Stimulated activated CD4-positive, alpha-beta T cell treated with anti-CD3 and anti-CD28 coated beads, TNF-alpha, amount 100 ng/mL, for 24 hours (primary cell): ENCODE measurements around the gene WTAP.
"Not testable (repeated sequence)": the region's sequence is repeated elsewhere in the genome, so short reads cannot be mapped to it uniquely, and the experiment has no call there.

Source experiments
- DNase-seq, 3 experiments: peaks; one replicate each; pipeline ENCODE4 v3.0.0-alpha.2; 2020; ENCODE audit warnings: low read depth in 3 of 3

The WTAP gene

DNA sequence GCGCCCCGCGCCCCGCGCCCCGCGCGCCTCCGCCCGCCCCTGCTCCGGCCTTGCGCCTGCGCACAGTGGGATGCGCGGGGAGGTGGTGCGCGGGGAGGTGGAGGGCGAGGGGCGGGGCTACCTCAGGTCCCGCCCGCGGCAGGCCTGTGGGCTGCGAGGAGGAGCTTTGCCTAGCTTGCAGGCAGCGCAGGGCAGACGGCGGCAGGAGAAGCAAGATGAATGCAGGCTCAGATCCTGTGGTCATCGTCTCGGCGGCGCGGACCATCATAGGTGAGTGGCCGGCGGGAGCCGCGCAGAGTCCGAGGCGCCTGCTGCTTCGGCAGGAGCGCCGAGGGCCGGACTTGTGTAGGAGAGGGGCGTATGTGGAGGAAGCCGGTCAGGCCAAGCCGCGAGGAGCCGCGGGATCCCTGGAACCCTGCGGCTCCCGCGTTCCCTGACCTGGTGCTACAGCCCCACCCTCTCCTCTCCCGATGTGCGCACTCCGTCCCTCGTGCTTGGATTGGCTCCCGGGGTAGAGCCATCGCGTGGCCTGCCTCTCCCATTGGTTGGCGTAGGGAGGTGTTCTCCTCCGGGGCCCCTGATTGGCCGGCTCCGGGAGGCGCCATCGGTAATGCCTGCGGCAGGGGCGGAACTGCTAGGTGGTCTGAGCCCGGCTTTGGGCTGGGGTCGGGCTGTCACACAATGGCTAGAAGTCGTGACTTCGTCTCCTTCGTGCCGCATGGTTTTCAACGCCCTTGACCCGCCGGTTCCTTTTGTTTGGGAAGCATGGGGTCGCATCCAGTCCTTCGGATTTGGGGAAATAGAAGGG is 34.8 kb downstream of the WTAP start, which contains the start of gene ACAT2:
Gene ACAT2, plus strand, starts transcription at position 173 of the 808 bp plus-strand sequence. Its CDS starts 43 bp downstream, at position 216.
- DNase-seq, result peak; percentile 86 to 92 (median 87)

DNA sequence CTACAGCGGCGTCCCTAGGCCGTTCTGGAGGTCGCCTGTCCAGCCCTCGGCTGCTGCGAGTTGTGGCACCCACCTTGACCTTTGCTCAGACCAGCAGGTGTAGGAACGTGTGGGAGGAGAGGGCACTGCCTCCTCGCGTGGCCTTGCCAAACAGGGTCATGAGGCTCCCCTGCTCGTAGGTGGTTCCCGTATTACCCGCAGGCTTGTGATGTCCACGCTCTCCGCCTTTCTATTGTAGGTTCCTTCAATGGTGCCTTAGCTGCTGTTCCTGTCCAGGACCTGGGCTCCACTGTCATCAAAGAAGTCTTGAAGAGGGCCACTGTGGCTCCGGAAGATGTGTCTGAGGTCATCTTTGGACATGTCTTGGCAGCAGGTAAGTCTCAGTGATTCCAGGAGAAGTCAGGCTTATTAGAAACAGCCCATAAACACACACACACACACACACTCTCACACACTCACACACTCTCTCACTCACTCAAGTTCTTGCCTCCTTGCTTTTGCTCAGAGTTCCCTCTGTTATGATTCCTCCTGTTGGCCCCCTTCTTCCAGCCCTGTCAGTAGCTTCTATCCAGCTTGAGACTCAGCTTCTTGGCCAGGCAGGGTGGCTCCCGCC is 35.5 kb downstream of the WTAP start:
- DNase-seq, result no peak

DNA sequence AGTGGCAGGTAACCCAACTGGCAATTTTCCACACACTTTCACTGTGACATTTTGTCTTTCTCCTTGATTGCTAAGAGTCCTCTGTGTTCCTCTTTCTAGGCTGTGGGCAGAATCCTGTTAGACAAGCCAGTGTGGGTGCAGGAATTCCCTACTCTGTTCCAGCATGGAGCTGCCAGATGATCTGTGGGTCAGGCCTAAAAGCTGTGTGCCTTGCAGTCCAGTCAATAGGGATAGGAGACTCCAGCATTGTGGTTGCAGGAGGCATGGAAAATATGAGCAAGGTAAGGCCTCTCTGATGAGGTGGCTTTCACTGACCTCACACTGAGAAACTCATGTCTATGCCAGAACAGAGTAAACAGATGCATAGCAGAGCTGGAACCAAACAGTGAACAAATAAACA is 39.6 kb downstream of the WTAP start:
- no peak for DNase-seq

DNA sequence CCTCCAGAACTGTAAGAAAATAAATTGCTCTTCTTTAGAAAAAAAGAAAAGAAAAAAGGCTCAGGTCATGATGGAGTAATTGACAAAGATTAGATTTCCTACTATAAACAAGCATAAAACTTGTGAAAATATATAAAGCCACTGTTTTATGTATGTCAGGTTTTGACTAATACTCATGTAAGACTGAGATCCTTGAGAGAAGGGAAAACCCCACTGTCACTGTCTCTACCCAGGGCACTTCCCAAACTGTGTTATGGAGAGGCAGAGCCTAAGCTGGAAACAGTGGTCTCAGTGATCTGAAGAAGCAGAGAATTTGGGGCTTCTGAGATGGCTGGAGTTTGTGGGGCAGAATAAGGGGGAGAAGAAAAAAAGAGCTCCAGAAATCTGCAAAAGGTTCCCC is 42.2 kb downstream of the WTAP start:
- DNase-seq, result no peak

DNA sequence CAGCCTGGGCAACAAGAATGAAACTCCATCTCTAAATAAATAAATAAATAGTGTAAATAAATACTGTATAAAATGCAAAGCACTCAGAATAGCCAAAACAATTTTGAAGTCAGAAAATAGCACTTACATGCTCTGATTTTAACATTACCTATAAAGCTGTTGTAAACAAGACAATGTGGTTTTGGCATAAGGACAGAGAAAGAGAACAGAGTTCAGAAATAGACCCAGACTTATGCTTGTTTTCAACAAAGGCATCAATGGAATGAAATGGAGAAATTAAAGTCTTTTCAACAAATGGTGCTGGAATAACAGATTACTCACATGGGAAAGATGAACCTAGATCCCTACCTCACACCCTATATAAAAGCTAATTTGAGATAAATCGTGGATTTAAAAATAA is 44.9 kb downstream of the WTAP start:
- DNase-seq, result no peak

DNA sequence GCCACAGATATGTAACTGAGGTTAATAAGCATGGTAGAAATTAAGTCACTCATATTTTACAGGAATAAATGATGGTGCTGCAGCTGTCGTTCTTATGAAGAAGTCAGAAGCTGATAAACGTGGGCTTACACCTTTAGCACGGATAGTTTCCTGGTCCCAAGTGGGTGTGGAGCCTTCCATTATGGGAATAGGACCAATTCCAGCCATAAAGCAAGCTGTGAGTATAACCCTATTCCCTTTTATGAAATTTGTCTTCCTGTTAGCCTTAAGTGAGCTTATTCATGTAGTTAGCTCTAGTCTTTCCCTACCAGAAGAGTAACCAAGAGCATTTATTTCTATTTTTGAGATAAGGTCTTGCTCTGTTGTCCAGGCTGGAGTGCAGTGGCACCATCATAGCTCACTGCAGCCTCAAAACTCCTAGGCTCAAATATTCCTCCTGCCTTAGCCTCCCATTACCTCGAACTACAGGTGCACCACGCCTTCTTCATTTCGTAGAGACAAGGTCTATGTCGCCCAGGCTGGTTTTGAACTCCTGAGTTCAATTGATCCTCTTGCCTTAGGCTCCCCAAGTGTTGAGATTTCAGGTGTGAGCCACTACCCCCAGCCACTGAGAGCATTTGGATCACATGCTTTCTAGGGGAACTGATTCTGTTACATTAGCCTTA is 50.1 kb downstream of the WTAP start:
- no peak for DNase-seq

DNA sequence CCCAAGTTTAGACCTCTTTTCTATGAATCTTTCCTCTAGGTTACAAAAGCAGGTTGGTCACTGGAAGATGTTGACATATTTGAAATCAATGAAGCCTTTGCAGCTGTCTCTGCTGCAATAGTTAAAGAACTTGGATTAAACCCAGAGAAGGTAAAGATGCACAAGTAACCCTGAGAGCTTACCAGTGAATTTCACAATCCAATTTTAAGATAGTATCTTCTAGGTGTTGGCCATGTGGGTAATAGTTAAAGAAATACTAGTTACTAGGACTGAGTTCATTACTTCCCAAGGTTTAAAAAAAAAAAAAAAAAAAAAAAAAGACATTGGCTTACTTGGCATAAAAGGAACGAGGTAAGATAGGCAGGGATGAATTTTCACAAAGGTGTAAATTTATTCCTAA is 50.8 kb downstream of the WTAP start:
- no peak for DNase-seq

DNA sequence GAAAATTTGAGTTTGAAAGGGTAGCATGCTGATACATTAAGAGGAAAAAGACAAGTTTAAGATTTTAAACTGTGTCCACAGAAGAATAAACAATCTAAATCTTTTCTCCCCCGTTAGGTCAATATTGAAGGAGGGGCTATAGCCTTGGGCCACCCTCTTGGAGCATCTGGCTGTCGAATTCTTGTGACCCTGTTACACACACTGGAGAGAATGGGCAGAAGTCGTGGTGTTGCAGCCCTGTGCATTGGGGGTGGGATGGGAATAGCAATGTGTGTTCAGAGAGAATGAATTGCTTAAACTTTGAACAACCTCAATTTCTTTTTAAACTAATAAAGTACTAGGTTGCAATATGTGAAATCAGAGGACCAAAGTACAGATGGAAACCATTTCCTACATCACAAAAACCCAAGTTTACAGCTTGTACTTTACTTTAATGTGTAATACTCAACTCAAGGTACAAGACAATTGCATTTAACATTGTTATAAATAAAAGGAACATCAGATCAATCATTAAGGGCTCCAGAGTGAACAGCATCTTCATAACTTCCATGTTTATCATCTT is 51.3 kb downstream of the WTAP start:
- DNase-seq, result no peak

DNA sequence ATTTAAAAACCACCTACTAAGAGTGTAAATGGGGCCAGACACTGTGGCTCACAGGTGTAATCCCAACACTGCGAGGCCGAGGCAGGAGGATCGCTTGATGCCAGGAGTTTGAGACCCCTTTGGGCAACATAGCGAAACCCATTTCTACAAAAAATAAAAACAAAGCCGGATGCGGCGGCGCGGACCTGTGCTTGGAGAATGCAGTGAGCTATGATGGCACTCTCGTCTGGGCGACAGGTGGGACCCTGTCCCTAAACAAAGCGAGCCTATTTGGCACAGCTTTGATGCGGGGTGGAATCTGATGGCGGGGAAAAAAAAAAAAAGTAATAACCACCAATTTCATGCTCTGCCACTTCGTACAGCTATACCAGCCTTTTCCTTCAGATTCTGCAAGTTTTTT is 61.0 kb downstream of the WTAP start:
- no peak for DNase-seq

DNA sequence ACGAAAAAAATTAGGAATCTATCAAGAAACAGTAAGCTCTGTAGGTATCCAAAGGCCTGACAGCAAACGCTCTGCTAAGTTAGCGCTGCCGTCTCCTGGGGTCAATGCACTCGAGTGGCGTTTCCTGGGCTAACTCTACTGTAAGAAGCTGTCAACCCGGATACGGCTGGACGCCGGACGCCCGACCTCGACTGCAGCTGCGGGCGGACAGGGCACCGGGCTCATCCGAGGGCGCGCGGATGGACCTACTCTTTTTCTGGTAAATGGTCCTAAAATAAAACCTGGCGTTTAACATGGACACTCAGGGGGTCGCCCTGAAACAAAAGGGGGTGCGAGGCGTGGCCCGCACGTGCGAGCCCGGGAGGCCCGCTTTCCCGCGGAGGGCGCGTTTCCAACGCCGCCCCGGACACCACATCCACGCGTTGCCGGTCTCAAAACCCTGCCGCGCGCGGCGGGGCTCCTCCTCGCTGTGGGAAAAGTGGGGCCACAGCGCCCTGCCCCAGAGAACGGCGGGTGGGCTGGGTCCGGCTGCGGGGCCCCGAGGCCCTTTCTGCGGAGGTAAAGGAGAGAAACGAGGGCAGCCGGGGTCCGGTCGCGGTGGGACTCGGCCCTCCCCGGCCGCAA is 61.6 kb downstream of the WTAP start:
- DNase-seq, result peak; percentile 5 to 27 (median 8)

DNA sequence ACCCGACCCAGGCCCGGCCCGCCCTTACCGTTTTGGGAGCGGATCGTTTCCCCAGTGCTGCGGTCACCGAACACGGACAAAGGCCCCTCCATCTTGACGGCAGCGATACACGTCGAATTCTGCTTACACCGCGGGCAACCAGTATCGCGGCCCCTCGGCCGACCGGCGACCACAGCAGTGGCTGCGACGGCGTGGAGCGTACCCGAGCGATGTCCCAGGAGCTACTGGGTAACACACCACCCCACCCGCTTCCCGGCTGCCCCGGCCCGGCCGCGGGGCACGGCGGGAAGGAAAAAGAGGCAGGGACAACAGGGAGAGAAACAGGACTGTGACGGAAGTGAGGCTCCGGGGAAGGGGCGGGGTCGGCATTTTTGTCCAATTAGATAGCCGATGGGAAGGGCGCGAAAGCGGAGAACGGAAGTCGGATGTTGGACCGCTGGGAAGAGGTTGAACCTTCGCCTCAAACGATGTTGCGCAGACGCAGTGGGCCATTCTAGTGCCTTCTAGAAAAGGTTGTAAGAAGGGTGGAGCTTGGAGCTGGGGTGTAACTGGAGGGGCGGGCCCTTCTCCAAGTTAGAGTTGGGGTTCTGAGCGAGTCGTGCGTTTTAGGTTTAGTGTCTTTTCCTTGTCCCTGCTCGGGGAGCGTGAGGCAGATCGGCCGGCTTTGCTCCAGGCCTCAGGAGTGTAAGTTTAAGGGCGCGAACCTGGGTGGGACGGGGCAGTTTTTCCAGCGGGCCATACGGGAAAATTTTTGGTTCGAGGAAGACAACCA is 62.3 kb downstream of the WTAP start, which contains the start of gene TCP1:
Gene TCP1, minus strand, starts transcription at position 226 of the 772 bp plus-strand sequence. Its CDS starts 134 bp downstream, at position 92.
- peak; percentile 98 to 99 (median 99) for DNase-seq

DNA sequence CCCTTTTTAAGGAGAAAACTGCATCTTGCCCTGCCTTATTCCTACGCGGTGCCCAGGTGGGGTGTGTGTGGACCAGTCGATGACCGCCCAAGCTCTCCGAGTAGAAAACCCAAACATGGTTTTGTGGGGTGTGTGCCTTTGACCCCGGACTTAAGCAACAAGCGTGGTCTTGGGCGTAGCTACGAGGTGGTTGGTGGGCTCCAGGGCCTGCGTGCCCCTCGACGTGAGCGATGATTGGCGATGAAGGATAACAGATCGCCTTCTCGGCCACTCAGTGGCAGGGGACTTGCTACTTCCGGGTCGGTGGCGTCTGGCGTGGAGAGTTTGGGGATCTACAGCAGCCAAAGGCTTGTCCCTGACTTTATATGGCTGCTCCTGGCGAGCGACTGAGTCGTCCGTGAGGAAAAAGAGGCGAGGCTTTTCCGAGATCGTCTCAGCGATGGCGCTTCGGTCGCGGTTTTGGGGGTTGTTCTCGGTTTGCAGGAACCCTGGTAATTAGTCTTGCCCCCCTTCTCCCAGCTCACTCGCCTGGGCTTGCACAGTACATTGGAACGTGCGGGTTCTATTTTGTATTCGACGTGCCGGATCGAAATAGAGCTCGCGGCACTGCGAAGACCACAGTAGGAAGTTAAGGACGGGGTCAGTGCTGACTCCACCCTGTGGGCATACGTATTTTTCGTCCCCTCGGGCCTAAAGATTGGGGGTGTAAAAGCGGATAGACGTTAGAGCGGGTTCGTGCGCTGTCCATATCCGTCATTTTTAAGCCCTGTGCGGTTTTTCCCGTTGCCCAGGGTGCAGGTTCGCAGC is 63.0 kb downstream of the WTAP start, which contains the start of gene MRPL18:
Gene MRPL18, plus strand, starts transcription at position 319 of the 807 bp plus-strand sequence. Its CDS starts 121 bp downstream, at position 440.
- peak; percentile 80 to 88 (median 81) for DNase-seq

DNA sequence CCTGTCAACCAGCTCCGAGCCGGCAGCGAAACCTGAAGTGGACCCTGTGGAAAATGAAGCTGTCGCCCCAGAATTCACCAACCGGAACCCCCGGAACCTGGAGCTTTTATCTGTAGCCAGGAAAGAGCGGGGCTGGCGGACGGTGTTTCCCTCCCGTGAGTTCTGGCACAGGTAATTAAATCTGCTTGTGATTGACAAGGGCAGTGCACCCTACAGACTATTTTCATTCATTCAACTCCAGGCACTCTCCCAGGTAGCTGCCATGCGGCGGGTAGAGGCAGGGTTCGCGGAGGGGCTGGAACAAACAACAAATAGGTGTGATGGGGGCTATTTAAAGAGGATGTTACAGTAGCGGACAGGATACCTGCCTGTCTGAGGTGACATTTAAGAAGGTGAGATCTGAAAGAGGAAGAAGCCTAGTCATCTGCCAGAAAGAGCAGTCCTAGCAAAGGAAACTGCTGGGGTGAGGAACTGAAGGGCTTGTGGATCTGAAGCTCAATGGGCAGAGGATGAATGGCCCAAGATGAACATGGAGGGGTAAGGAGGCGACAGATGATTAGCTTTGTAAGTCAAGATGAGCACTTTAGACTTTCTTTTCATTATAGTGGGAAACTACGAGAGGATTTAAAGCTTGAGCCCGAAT is 63.8 kb downstream of the WTAP start:
- DNase-seq, result peak in 1 of 3 experiments; percentile 2

DNA sequence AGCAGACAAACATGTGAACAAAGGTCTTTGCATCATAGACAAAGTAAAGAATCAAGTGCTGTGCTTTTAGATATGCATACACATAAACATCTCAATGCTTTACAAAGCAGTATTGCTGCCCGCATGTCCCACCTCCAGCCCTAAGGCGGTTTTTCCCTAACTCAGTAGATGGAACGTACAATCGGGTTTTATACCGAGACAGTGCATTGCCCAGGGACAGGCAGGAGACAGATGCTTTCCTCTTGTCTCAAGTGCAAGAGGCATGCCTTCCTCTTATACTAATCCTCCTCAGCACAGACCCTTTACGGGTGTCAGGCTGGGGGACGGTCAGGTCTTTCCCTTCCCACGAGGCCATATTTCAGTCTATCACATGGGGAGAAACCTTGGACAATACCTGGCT is 67.7 kb downstream of the WTAP start:
- not testable (repeated sequence) for DNase-seq

DNA sequence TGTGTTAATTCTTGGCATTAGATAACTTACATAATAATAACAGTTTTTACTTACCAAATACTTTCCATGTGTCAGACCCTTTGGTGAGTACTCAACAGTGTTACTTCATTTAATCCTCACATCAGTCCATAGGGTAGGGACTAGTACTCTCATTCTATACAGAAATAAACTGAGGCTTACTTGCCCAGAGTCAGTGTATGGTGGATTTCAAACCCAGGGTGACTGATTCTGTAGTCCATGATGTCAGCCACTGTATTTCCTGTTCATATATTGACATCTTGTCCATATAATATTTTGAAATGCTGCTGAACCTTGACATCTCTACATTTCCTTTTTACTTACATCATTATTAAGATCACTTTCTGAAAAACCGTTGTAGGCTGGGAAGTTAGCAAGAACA is 70.2 kb downstream of the WTAP start:
- DNase-seq, result no peak

DNA sequence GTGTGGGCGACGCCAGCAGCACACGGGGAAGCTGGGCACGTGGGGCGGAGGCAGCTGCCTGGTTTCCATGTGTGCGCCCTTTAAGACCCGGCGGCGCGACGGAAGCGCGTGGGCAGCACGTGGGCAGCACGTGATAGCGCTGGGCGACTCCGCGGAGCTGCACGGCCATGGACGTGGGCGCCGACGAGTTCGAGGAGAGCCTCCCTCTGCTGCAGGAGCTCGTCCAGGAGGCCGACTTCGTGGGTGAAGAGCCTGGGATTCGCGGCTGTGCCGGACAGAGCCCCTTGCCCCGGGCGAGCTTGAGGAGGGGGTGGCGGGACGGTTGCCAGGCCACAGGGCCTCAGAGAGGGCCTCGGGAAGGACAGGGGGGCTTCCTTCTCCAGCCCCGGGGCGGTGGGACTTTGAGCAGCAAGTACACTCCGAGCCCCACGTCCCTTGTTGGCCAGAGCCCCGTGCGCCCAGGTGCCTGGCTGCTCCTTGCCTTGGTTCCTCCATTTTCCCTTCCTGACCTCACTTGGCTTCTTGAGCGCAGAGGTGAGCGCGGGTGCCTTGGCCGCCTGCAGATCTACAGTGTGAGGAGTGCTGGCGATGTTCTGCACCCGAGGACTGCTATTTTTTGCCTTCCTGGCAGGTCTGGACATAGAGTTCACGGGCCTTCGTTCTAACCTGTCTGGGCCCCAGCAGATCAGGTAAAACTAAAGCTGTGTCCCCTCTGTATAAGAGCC is 73.0 kb downstream of the WTAP start, which contains the start of gene PNLDC1:
Gene PNLDC1, plus strand, starts transcription at position 136 of the 725 bp plus-strand sequence. Its CDS starts 32 bp downstream, at position 168.
- no peak for DNase-seq

DNA sequence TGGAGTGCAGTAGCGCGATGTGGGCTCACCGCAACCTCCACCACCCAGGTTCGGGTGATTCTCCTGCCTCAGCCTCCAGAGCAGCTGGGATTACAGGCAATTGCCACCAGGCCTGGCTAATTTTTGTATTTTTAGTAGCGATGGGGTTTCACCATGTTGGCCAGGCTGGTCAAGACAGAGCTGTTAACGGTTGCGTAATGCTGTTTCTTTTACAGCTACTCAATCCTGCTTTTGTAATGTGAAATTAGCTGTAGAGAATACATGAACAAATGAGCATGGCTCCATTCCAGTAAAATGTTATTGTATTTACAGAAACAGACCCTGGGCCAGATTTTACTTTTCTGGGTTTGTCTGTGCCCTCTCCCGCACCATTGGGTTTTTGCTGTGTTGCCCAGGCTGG is 74.6 kb downstream of the WTAP start:
- DNase-seq, result no peak

DNA sequence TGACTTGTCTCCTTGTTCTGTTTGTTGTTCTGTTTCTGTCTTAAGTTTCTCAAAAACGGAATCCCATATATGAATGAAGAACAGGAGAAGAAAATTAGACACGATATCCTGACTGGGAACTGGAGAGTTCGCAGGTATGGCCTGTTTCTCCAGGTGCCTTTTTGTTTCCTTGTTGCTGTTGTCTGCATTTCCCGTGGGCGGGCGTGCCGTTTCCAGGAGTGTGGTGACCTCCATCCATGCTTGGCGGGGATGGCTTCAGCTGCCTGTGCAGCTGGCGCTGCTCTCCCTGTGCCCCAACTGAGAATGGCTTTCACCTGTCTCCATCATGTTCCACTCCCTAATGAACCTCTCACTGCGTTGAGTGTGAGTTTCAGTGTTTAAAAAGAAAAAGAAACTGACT is 77.2 kb downstream of the WTAP start:
- no peak for DNase-seq
